NB4 (cell line): ENCODE data around the gene SPRR2B.

Experiments
- DNase-seq: peaks from one replicate; pipeline ENCODE4 v3.0.0; 2010; ENCODE audit warnings: low read depth
- H3K4me3 ChIP-seq: one replicate; pipeline ENCODE4 v1.5.1; 2011; ENCODE audit warnings: mild to moderate bottlenecking, low read depth, low read length, moderate library complexity
- MAX ChIP-seq: IDR thresholded peaks from 2 replicates; pipeline ENCODE4 v1.6.1; 2011; ENCODE audit warnings: low read depth, low read length
- MYC ChIP-seq: IDR thresholded peaks from 2 replicates; pipeline ENCODE4 v1.6.1; 2011; ENCODE audit warnings: low read depth, low read length
- POLR2A ChIP-seq: IDR thresholded peaks from 2 replicates; pipeline ENCODE4 v1.6.1; 2011; ENCODE audit warnings: mild to moderate bottlenecking; ENCODE audit not compliant: insufficient read length; ENCODE audit errors: extremely low read depth
- TF ChIP-seq, protein P1 (sequence below): IDR thresholded peaks from one replicate; pipeline ENCODE4 v1.5.1; 2012; ENCODE audit warnings: low read depth, low read length

Gene SPRR2B

GRCh38 chr1:153094426-153094825 is 23.0 kb upstream of the SPRR2B start, which contains the start of gene SPRR2E:
SPRR2E (minus strand) TSS chr1:153094526; CDS start chr1:153093751, 775 bp downstream.
- TF ChIP-seq MAX (no peak), POLR2A (no peak), MYC (no peak)
- TF ChIP-seq, protein P1, sequence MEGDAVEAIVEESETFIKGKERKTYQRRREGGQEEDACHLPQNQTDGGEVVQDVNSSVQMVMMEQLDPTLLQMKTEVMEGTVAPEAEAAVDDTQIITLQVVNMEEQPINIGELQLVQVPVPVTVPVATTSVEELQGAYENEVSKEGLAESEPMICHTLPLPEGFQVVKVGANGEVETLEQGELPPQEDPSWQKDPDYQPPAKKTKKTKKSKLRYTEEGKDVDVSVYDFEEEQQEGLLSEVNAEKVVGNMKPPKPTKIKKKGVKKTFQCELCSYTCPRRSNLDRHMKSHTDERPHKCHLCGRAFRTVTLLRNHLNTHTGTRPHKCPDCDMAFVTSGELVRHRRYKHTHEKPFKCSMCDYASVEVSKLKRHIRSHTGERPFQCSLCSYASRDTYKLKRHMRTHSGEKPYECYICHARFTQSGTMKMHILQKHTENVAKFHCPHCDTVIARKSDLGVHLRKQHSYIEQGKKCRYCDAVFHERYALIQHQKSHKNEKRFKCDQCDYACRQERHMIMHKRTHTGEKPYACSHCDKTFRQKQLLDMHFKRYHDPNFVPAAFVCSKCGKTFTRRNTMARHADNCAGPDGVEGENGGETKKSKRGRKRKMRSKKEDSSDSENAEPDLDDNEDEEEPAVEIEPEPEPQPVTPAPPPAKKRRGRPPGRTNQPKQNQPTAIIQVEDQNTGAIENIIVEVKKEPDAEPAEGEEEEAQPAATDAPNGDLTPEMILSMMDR: no peak

GRCh38 chr1:153087652-153088051 is 16.2 kb upstream of the SPRR2B start:
- H3K4me3 ChIP-seq: no peak overlapping the region
- DNase-seq: no peak
- TF ChIP-seq MYC: no peak
- no peak for TF ChIP-seq MAX
- TF ChIP-seq POLR2A: no peak
- TF ChIP-seq, protein P1: no peak

More at GRCh38 chr1:153094426-153094825, 23.0 kb upstream of the SPRR2B start, which contains the start of gene SPRR2E:
- H3K4me3 ChIP-seq: no peak within 1 kb of the TSS
- no peak for DNase-seq

GRCh38 chr1:153081736-153082135 is 10.3 kb upstream of the SPRR2B start:
- DNase-seq: no peak
- no peak overlapping the region for H3K4me3 ChIP-seq
- TF ChIP-seq MAX (no peak), POLR2A (no peak)

DNA sequence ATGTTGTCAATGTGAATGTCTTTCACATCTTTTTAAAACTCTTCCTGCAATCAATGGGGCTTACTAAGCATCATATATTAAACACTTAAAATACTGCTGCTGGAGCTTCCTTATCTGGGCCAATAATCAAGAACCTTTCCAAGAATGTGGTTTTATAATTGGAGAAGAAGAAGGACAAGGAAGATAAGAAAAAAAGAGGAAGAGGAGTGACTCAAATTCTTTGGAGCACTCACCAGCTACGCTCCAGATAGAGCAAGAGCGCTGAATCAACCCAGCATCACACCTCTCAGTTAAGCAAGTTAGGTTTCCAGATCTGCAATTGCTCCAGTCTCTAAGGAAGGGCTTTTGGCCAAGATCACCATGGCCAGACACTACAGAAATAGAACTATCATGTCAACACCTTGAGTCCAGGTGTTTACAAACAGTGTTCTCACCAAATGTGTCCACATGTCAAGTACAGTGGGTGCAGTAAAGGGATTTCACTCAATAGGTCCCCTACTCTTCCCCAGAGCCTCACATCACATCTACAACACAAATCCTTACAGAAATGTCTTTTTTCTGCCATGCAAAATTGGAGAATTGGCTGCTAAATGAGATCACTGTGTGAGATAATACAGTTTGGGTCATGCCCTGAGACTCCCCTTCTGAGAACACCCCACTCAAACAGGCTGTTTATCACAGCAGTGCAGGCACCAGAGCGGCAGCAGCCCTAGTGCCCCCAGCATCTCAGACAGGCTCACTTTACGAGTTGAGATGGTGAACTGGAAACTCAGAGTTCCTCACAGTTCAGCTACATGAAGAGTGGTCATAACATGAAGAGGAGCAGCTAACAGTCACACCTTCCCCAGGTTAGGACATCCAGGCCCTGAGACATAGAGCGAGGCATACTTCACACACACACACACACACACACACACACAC is 1.7 kb upstream of the SPRR2B start:
- H3K4me3 ChIP-seq: no peak overlapping the region
- no peak for TF ChIP-seq MYC
- TF ChIP-seq, protein P1: no peak
- no peak for TF ChIP-seq MAX
- TF ChIP-seq POLR2A: no peak
- DNase-seq: no peak

DNA sequence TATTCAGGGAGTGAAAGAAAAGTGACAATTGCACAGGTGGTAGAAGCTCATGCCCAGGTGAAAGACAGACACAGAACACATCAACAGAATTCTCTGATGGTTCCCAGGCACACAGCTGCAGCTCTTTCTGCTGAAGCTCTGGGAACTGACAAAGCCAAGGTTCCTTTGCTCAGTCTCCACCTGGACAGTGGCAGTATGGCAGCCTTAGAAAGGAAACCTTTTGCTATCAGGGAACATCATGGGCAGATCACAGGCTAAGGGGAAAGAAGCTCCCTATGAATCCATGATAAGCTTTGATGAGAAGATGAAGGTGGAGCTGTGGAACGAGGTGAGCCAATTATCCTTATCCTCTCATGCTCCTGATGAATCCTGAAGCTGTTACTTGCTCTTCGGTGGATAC is 1.2 kb downstream of the SPRR2B start:
- DNase-seq: no peak

More for the DNA sequence above, 1.2 kb downstream of the SPRR2B start:
- no peak overlapping the region for H3K4me3 ChIP-seq
- TF ChIP-seq MAX (no peak), MYC (no peak), POLR2A (no peak)
- TF ChIP-seq, protein P1: no peak
